K562 (cell line): Measurements from ENCODE around the gene TLE6. TPM values are rescaled to one million over a fixed set of nuclear protein-coding genes. Genes with fewer than 3 reads are reported as not detected.

ENCODE experiments used
- ATF2 ChIP-seq: sonication (generic); formaldehyde crosslinking; IDR thresholded peaks from 2 replicates; pipeline ENCODE4 v1.8.1; 2022; ENCODE audit warnings: missing genetic modification reagents
- CLOCK ChIP-seq: fragments of 250-450 bp; sonication (Bioruptor Pico); IDR thresholded peaks from 2 replicates; pipeline ENCODE4 v1.4.0; 2020; ENCODE audit warnings: mild to moderate bottlenecking, moderate library complexity, borderline replicate concordance
- CREB3 ChIP-seq: fragments of 450-650 bp; conservative IDR thresholded peaks from 2 replicates; pipeline ENCODE4 v1.6.1; 2016; ENCODE audit warnings: missing genetic modification characterization, low read depth, mild to moderate bottlenecking, missing compliant biosample characterization, moderate library complexity
- E2F3 ChIP-seq: fragments of 250-450 bp; sonication (Bioruptor Pico); IDR thresholded peaks from 2 replicates; pipeline ENCODE4 v1.4.0; 2020; ENCODE audit warnings: mild to moderate bottlenecking
- EZH2 ChIP-seq: IDR thresholded peaks from 2 replicates; pipeline ENCODE4 v1.6.1; 2012; ENCODE audit warnings: low read depth, mild to moderate bottlenecking, inconsistent platforms, low read length, borderline replicate concordance
- FOXP4 ChIP-seq: sonication (generic); formaldehyde crosslinking; IDR thresholded peaks from 2 replicates; pipeline ENCODE4 v1.8.0; 2022; ENCODE audit warnings: mild to moderate bottlenecking, missing genetic modification reagents, borderline replicate concordance
- GABPA ChIP-seq: fragments of 200-800 bp; sonication (Bioruptor generic); conservative IDR thresholded peaks from 2 replicates; pipeline ENCODE4 v1.6.1; 2016; ENCODE audit warnings: low read depth, missing genetic modification characterization, missing compliant biosample characterization
- GATAD2B ChIP-seq: fragments of 450-650 bp; IDR thresholded peaks from 2 replicates; pipeline ENCODE4 v1.6.1; 2017; ENCODE audit warnings: mild to moderate bottlenecking, borderline replicate concordance
- LCOR ChIP-seq: sonication (generic); formaldehyde crosslinking; IDR thresholded peaks from 2 replicates; pipeline ENCODE4 v1.8.0; 2022; ENCODE audit warnings: mild to moderate bottlenecking, missing genetic modification reagents
- NEUROD1 ChIP-seq: fragments of 150-350 bp; IDR thresholded peaks from 2 replicates; pipeline ENCODE4 v1.6.1; 2014; ENCODE audit warnings: borderline replicate concordance, low read length, low read depth; ENCODE audit not compliant: partially characterized antibody
- PHF8 ChIP-seq: fragments of 200-600 bp; sonication (generic); IDR thresholded peaks from 2 replicates; pipeline ENCODE4 v1.6.1; 2012; ENCODE audit warnings: mixed run types, mild to moderate bottlenecking, inconsistent platforms, low read length, moderate library complexity, borderline replicate concordance
- SRF ChIP-seq, 2 experiments: fragments of 250-450, 450-650 bp in 1 of 2; sonication (Bioruptor Pico) in 1 of 2; sonication (generic) in 1 of 2; formaldehyde crosslinking; IDR thresholded peaks; 2 replicates each; pipeline versions ENCODE4 v1.5.0 to v1.5.1; 2020 to 2022; ENCODE audit warnings: mild to moderate bottlenecking in 1 of 2, missing genetic modification reagents in 1 of 2
- TEAD4 ChIP-seq, 2 experiments: sonication (generic) in 1 of 2; formaldehyde crosslinking in 1 of 2; IDR thresholded peaks; 2 replicates each; pipeline versions ENCODE4 v1.6.1 to v1.8.0; 2012 to 2022; ENCODE audit warnings: borderline replicate concordance in 1 of 2, inconsistent platforms in 1 of 2, low read length in 1 of 2, mild to moderate bottlenecking in 1 of 2, missing genetic modification reagents in 1 of 2
- TRIM28 ChIP-seq: fragments of 450-650 bp; IDR thresholded peaks from 2 replicates; pipeline ENCODE4 v1.6.1; 2017
- ZNF133 ChIP-seq: fragments of 250-450 bp; sonication (Bioruptor Pico); IDR thresholded peaks from 2 replicates; pipeline ENCODE4 v1.4.0; 2020; ENCODE audit warnings: mild to moderate bottlenecking
- ZNF274 ChIP-seq: IDR thresholded peaks from 2 replicates; pipeline ENCODE4 v1.6.1; 2011; ENCODE audit warnings: low read depth, mild to moderate bottlenecking, low read length, moderate library complexity, borderline replicate concordance
- ZNF311 ChIP-seq: fragments of 250-450 bp; sonication (Bioruptor Pico); IDR thresholded peaks from 2 replicates; pipeline ENCODE4 v1.4.0; 2020; ENCODE audit warnings: mild to moderate bottlenecking, moderate library complexity
- ZNF76 ChIP-seq: fragments of 250-450 bp; sonication (Bioruptor Pico); IDR thresholded peaks from 2 replicates; pipeline ENCODE4 v1.4.0; 2020; ENCODE audit warnings: mild to moderate bottlenecking, moderate library complexity, borderline replicate concordance
- ZNF780A ChIP-seq: fragments of 250-450 bp; sonication (Bioruptor Pico); IDR thresholded peaks from 2 replicates; pipeline ENCODE4 v1.5.0; 2021; ENCODE audit warnings: mild to moderate bottlenecking
- polyA plus RNA-seq, 8 experiments: library from polyadenylated mRNA; depleted of rRNA in 4 of 8; stranded (reverse) in 5 of 8; unstranded in 3 of 8; fragments of >200 nt; fragmentation: Nextera tagmentation in 2 of 8; fragmentation: Illumina TruSeq in 1 of 8; extraction: Ambion mirVana in 2 of 8; extraction: Trizol in 1 of 8; gene quantifications; 2 replicates each; pipeline versions ENCODE4 v1.2.1 to v1.2.3, GENCODE V29; 2011 to 2014; ENCODE audit warnings: inconsistent platforms in 1 of 8, missing spikeins in 1 of 8
- total RNA-seq, 7 experiments: library from RNA; depleted of rRNA in 6 of 7; stranded (reverse); fragments of >200 nt in 6 of 7; fragmentation: Illumina TruSeq in 2 of 7; extraction: Trizol in 2 of 7; gene quantifications; 2 replicates each; pipeline versions ENCODE4 v1.2.1 to v1.2.3, GENCODE V29; 2011 to 2021; ENCODE audit warnings: low replicate concordance in 1 of 7

TLE6 gene
- total and polyA plus RNA-seq, 9 of the 15 experiments (the other 6 are each of a cell fraction or from before 2014, with no cell fraction given) = 1.1 to 6.1 (median 2.5) TPM

GRCh38 chr19:2944775-2945574 lies 32.4 kb upstream of the TLE6 start, which contains the start of gene ZNF77 (continued):
- peak; percentile 67; the same call in 1 of the 2 replicates for TF ChIP-seq ZNF311 (CRISPR knock-in tag)
- TF ChIP-seq ZNF780A (CRISPR knock-in tag) = 0 out of 2 replicates have a peak, but pooled peaks have one; percentile 27
- TF ChIP-seq ATF2 = peak; percentile 83; the same call in 1 of the 2 replicates
- TF ChIP-seq GABPA = peak; percentile 64
- no peak for TF ChIP-seq CLOCK (CRISPR knock-in tag)
- no peak for TF ChIP-seq ZNF133
- TF ChIP-seq FOXP4 (CRISPR knock-in tag) = peak; percentile 10; the same call in 1 of the 2 replicates
- peak; percentile 99 for TF ChIP-seq NEUROD1
- no peak; the same call in 1 of the 2 replicates for TF ChIP-seq CREB3
- TF ChIP-seq ZNF274 = no peak
- peak; percentile 85; the same call in 1 of the 2 replicates for TF ChIP-seq ZNF76 (CRISPR knock-in tag)
- TF ChIP-seq TRIM28 = no peak
- TF ChIP-seq GATAD2B = peak; percentile 100
- peak; percentile 6; the same call in 1 of the 2 replicates for TF ChIP-seq LCOR (CRISPR knock-in tag)
- TF ChIP-seq E2F3 (CRISPR knock-in tag) = peak; percentile 76; the same call in 1 of the 2 replicates
- TF ChIP-seq PHF8 = peak; percentile 76; the same call in 1 of the 2 replicates
- TF ChIP-seq EZH2 = no peak
- TF ChIP-seq SRF (CRISPR knock-in tag; IDR thresholded peaks at IDR 0.05) = no peak; a peak in 1 of 4 replicates
- no peak for TF ChIP-seq TEAD4 (IDR thresholded peaks at IDR 0.05; ENCODE audit: low read length)
- peak; percentile 51; the same call in 1 of the 2 replicates for TF ChIP-seq TEAD4 (CRISPR knock-in tag; IDR thresholded peaks at IDR 0.05; ENCODE audit: borderline replicate concordance)
